IMR-90 (cell line): ENCODE measurements around the gene ITPR3. TPM values are rescaled to one million over a fixed set of nuclear protein-coding genes. Genes with fewer than 3 reads are reported as not detected.

Experiments
- ATAC-seq: fragments of 200-7000 bp; cut with Tn5 transposase; 2 replicates; pipeline ENCODE4 v1.9.1; 2020; ENCODE audit warnings: low read depth, mild to moderate bottlenecking, moderate library complexity
- BruUV-seq: library from RNA; stranded (reverse); fragments of 400-500 nt; replicated peaks from 2 replicates; lab custom pipeline; 2021; lab: Mats Ljungman, UMichigan
- CTCF ChIA-PET: fragments of 300-600 bp; formaldehyde crosslinking; extraction: SDS; loops from one replicate; lab custom pipeline; 2021; ENCODE audit warnings: antibody characterized with exemption; lab: Yijun Ruan, JAX
- POLR2A ChIA-PET: fragments of 300-600 bp; sonication (Branson Sonifier 250); formaldehyde crosslinking; loops from one replicate; lab custom pipeline; 2022; ENCODE audit warnings: antibody characterized with exemption; ENCODE audit not compliant: unreplicated experiment; lab: Charles Lee
- DNase-seq: peaks from one replicate; pipeline ENCODE4 v3.0.0; 2013
- H2AFZ ChIP-seq: replicated peaks from 2 replicates; pipeline ENCODE3; 2013; ENCODE audit warnings: low read length, mild to moderate bottlenecking; ENCODE audit not compliant: poor library complexity
- H2AK5ac ChIP-seq: 2 replicates; pipeline ENCODE4 v1.6.1; 2013; ENCODE audit warnings: low read depth, low read length, inconsistent platforms
- H2AK9ac ChIP-seq: replicated peaks from 2 replicates; pipeline ENCODE3; 2013; ENCODE audit warnings: mild to moderate bottlenecking, low read depth, low read length, moderate library complexity; ENCODE audit not compliant: poor library complexity
- H2BK120ac ChIP-seq: 2 replicates; pipeline ENCODE4 v1.6.1; 2013; ENCODE audit warnings: low read depth, low read length, inconsistent platforms
- H2BK15ac ChIP-seq: 3 replicates; pipeline ENCODE4 v1.6.1; 2013; ENCODE audit warnings: low read depth, low read length, inconsistent platforms
- H2BK20ac ChIP-seq: 2 replicates; pipeline ENCODE4 v1.6.1; 2013; ENCODE audit warnings: low read depth, mild to moderate bottlenecking, inconsistent platforms, low read length, moderate library complexity
- H2BK5ac ChIP-seq: 2 replicates; pipeline ENCODE4 v1.6.1; 2013; ENCODE audit warnings: mild to moderate bottlenecking, low read depth, low read length, inconsistent platforms; ENCODE audit not compliant: poor library complexity, severe bottlenecking
- H3K14ac ChIP-seq: replicated peaks from 2 replicates; pipeline ENCODE4 v1.6.1; 2013; ENCODE audit warnings: low read depth, low read length, inconsistent platforms
- H3K18ac ChIP-seq: 2 replicates; pipeline ENCODE4 v1.6.1; 2013; ENCODE audit warnings: low read depth, low read length, control low read depth
- H3K23ac ChIP-seq: 2 replicates; pipeline ENCODE4 v1.6.1; 2013; ENCODE audit warnings: low read depth, low read length, inconsistent platforms
- H3K27ac ChIP-seq: 2 replicates; pipeline ENCODE4 v1.5.1; 2013; ENCODE audit warnings: mild to moderate bottlenecking, control low read depth, low read length; ENCODE audit not compliant: insufficient read depth
- H3K27me3 ChIP-seq: 2 replicates; pipeline ENCODE4 v1.6.1; 2013; ENCODE audit warnings: low read length; ENCODE audit not compliant: control insufficient read depth, insufficient read depth
- H3K36me3 ChIP-seq: 2 replicates; pipeline ENCODE4 v1.6.1; 2013; ENCODE audit warnings: low read length, mixed read lengths; ENCODE audit not compliant: control insufficient read depth, insufficient read depth
- H3K4ac ChIP-seq: 2 replicates; pipeline ENCODE4 v1.6.1; 2013; ENCODE audit warnings: low read depth, low read length, inconsistent platforms
- H3K4me1 ChIP-seq: 2 replicates; pipeline ENCODE4 v1.6.1; 2013; ENCODE audit warnings: low read length, mixed read lengths; ENCODE audit not compliant: control insufficient read depth, insufficient read depth
- H3K4me2 ChIP-seq: 2 replicates; pipeline ENCODE4 v1.6.1; 2013; ENCODE audit warnings: low read depth, mild to moderate bottlenecking, control low read depth, low read length, moderate library complexity
- H3K4me3 ChIP-seq: 2 replicates; pipeline ENCODE4 v1.5.1; 2013; ENCODE audit warnings: low read depth, mild to moderate bottlenecking, control low read depth, low read length, moderate library complexity; ENCODE audit not compliant: insufficient read depth
- H3K56ac ChIP-seq: 2 replicates; pipeline ENCODE4 v1.6.1; 2013; ENCODE audit warnings: low read length, inconsistent platforms; ENCODE audit not compliant: insufficient read depth; ENCODE audit errors: extremely low read depth
- H3K79me1 ChIP-seq, 2 experiments: 2 replicates each; pipeline ENCODE4 v1.6.1; 2013; ENCODE audit warnings: low read length in 2 of 2, inconsistent platforms in 1 of 2, low read depth in 1 of 2
- H3K9ac ChIP-seq: 2 replicates; pipeline ENCODE4 v1.6.1; 2013; ENCODE audit warnings: low read depth, low read length, control low read depth
- H3K9me1 ChIP-seq: 2 replicates; pipeline ENCODE4 v1.6.1; 2013; ENCODE audit warnings: low read length, inconsistent platforms; ENCODE audit not compliant: insufficient read depth
- H3K9me3 ChIP-seq: 2 replicates; pipeline ENCODE4 v1.6.1; 2013; ENCODE audit warnings: low read length; ENCODE audit not compliant: control insufficient read depth, insufficient read depth
- H4K20me1 ChIP-seq: 2 replicates; pipeline ENCODE4 v1.6.1; 2013; ENCODE audit warnings: low read length, inconsistent platforms; ENCODE audit not compliant: insufficient read depth
- H4K5ac ChIP-seq: 2 replicates; pipeline ENCODE4 v1.6.1; 2013; ENCODE audit warnings: mild to moderate bottlenecking, low read depth, low read length, control low read depth
- H4K8ac ChIP-seq, 2 experiments: 2 replicates each; pipeline ENCODE4 v1.6.1; 2013; ENCODE audit warnings: low read depth in 2 of 2, low read length in 2 of 2, control low read depth in 1 of 2, inconsistent platforms in 1 of 2
- H4K91ac ChIP-seq: 2 replicates; pipeline ENCODE4 v1.6.1; 2013; ENCODE audit warnings: low read depth, low read length, inconsistent platforms; ENCODE audit not compliant: insufficient read depth
- CHD1 ChIP-seq: IDR thresholded peaks from 2 replicates; pipeline ENCODE4 v1.6.1; 2012; ENCODE audit warnings: low read depth, low read length, improper control_type of control experiment
- CTCF ChIP-seq: conservative IDR thresholded peaks from 2 replicates; pipeline ENCODE4 v1.5.1; 2012; ENCODE audit warnings: mild to moderate bottlenecking, low read depth, low read length, improper control_type of control experiment
- ELK1 ChIP-seq: fragments of 150-350 bp; IDR thresholded peaks from 2 replicates; pipeline ENCODE4 v1.6.1; 2016; ENCODE audit warnings: low read depth, mild to moderate bottlenecking, low read length, moderate library complexity, borderline replicate concordance
- FOS ChIP-seq: fragments of 150-350 bp; IDR thresholded peaks from 2 replicates; pipeline ENCODE4 v1.6.1; 2016; ENCODE audit warnings: low read depth, low read length
- MAFK ChIP-seq: IDR thresholded peaks from 2 replicates; pipeline ENCODE4 v1.6.1; 2012; ENCODE audit warnings: low read depth, low read length, improper control_type of control experiment
- NFE2L2 ChIP-seq: fragments of 150-350 bp; IDR thresholded peaks from 2 replicates; pipeline ENCODE4 v1.6.1; 2016; ENCODE audit warnings: low read depth, mild to moderate bottlenecking, low read length
- POLR2A ChIP-seq: IDR thresholded peaks from 2 replicates; pipeline ENCODE4 v1.6.1; 2012; ENCODE audit warnings: mild to moderate bottlenecking, low read depth, low read length
- RAD21 ChIP-seq: IDR thresholded peaks from 2 replicates; pipeline ENCODE4 v1.6.1; 2012; ENCODE audit warnings: low read length, improper control_type of control experiment
- RCOR1 ChIP-seq: IDR thresholded peaks from 2 replicates; pipeline ENCODE4 v1.6.1; 2012; ENCODE audit warnings: mild to moderate bottlenecking, low read length, improper control_type of control experiment; ENCODE audit not compliant: insufficient replicate concordance
- RFX5 ChIP-seq: IDR thresholded peaks from 2 replicates; pipeline ENCODE4 v1.8.0; 2012; ENCODE audit warnings: low read depth, mild to moderate bottlenecking, low read length, moderate library complexity
- USF2 ChIP-seq: fragments of 150-350 bp; IDR thresholded peaks from 2 replicates; pipeline ENCODE4 v1.6.1; 2017; ENCODE audit warnings: mild to moderate bottlenecking, antibody characterized with exemption, low read length, low read depth
- WGBS, 2 experiments: methylation state at CpG; one replicate each; pipeline versions ENCODE4 v1.1.5 to v1.1.7; 2013; ENCODE audit warnings: missing lambda C conversion rate in 2 of 2; ENCODE audit not compliant: insufficient read length in 1 of 2; ENCODE audit errors: extremely low coverage in 2 of 2; 5-methylcytosine and 5-hydroxymethylcytosine counted together
- dilution Hi-C: fragments of 300-500 bp; cut with HindIII; formaldehyde crosslinking; loops from one replicate; pipeline ENCODE4 v1.14.3; 2018; ENCODE audit warnings: low sequenced_read_pairs; ENCODE audit not compliant: unreplicated experiment
- in situ Hi-C: fragments of 300-500 bp; cut with MboI; formaldehyde crosslinking; loops from 3 replicates; pipeline ENCODE4 v1.14.3; 2019; ENCODE audit warnings: low sequenced_read_pairs, inconsistent platforms, mixed read lengths
- intact Hi-C: fragments of 100-400 bp; cut with micrococcal nuclease; formaldehyde crosslinking; loops from 2 replicates; pipeline ENCODE4 v1.10.0; 2022
- polyA plus RNA-seq, 3 experiments: library from polyadenylated mRNA; depleted of rRNA; stranded (reverse); fragments of >200 nt; gene quantifications; 2 replicates each; pipeline ENCODE4 v1.2.3, GENCODE V29; 2012; ENCODE audit warnings: low replicate concordance in 1 of 3
- total RNA-seq: library from RNA; depleted of rRNA; stranded (reverse); fragments of >200 nt; gene quantifications from 2 replicates; pipeline ENCODE4 v1.2.3, GENCODE V29; 2012

Gene ITPR3
- total and polyA plus RNA-seq, 2 of the 4 experiments (the other 2 are of a cell fraction), result 1.6 to 3.7 TPM

GRCh38 chr6:33668328-33668727 lies 47.2 kb downstream of the ITPR3 start:
- Histone ChIP-seq H2AFZ (no peak overlapping the region), H3K9me3 (no peaks in the 10 kb centered on the region), H3K27ac (no peak overlapping the region), H2BK5ac (no peak overlapping the region), H3K56ac (no peak overlapping the region), H4K5ac (no peak overlapping the region), H3K36me3 (no peaks in the 10 kb centered on the region), H2AK9ac (no peak overlapping the region), H4K20me1 (no peaks in the 10 kb centered on the region), H3K9ac (no peak overlapping the region), H3K4me2 (no peak overlapping the region), H2AK5ac (no peak overlapping the region), H3K4ac (no peak overlapping the region), H3K18ac (no peak overlapping the region), H2BK20ac (no peak overlapping the region), H2BK120ac (no peak overlapping the region), H3K14ac (no peak overlapping the region), H3K9me1 (peaks cover 4% of the 10 kb centered on the region; the same call in 1 of the 2 replicates), H3K23ac (no peak overlapping the region), H3K4me3 (no peak overlapping the region), H3K79me1 (no peaks in the 10 kb centered on the region), H4K8ac (no peak overlapping the region), H3K27me3 (no peaks in the 10 kb centered on the region; the same call in 1 of the 2 replicates), H2BK15ac (no peak overlapping the region), H3K4me1 (peaks cover 5% of the 10 kb centered on the region), H4K91ac (no peak overlapping the region)
- intact Hi-C loops, result no loop called here
- CTCF ChIA-PET, result no interaction called here
- POLR2A ChIA-PET, result no interaction called here
- no peak for ATAC-seq
- BruUV-seq, result no TSS peak
- dilution Hi-C loops, result no loop called here
- in situ Hi-C loops, result no loop called here
- DNase-seq, result no peak
- TF ChIP-seq RAD21, result no peak
- no peak for TF ChIP-seq RCOR1
- no peak for TF ChIP-seq USF2
- TF ChIP-seq FOS, result no peak
- no peak for TF ChIP-seq MAFK
- no peak for TF ChIP-seq ELK1
- no peak for TF ChIP-seq CHD1
- TF ChIP-seq RFX5, result no peak
- TF ChIP-seq NFE2L2, result no peak
- TF ChIP-seq POLR2A, result no peak
- no peak for TF ChIP-seq CTCF
- WGBS, 2 experiments, result 91% methylated on average over 4 of the region's 8 CpGs; no CpG with 5 or more reads in 1 of the 2 experiments
